H1 (cell line): Measurements from ENCODE around the gene PLGRKT. TPM values are rescaled to one million over a fixed set of nuclear protein-coding genes. Genes with fewer than 3 reads are reported as not detected.
A peak's percentile ranks its signal among the peaks of the same experiment; 100 is the strongest.

Source experiments
- CTCF ChIA-PET: fragments of 300-600 bp; sonication (Branson Sonifier 250); formaldehyde crosslinking; loops from one replicate; lab custom pipeline; 2021; ENCODE audit not compliant: partially characterized antibody; lab: Charles Lee
- POLR2A ChIA-PET: fragments of 300-600 bp; sonication (Branson Sonifier 250); formaldehyde crosslinking; loops from one replicate; lab custom pipeline; 2021; ENCODE audit warnings: inconsistent platforms; ENCODE audit not compliant: partially characterized antibody; lab: Charles Lee
- DNase-seq, 2 experiments: peaks; one replicate each; pipeline versions ENCODE4 v3.0.0 to v3.0.0-alpha.2; 2010 to 2022; ENCODE audit warnings: low spot score in 2 of 2, low read depth in 1 of 2, mixed read lengths in 1 of 2
- FAIRE-seq: peaks from 2 replicates; lab custom pipeline; 2011; peaks lifted over from hg19 to GRCh38; lab: Jason Lieb, UNC
- H2AFZ ChIP-seq: 2 replicates; pipeline ENCODE4 v1.8.1; 2012; ENCODE audit warnings: low read length, inconsistent platforms
- H2AK5ac ChIP-seq: 2 replicates; pipeline ENCODE4 v1.6.1; 2013; ENCODE audit warnings: low read depth, low read length
- H2BK120ac ChIP-seq: replicated peaks from 2 replicates; pipeline ENCODE3; 2013; ENCODE audit warnings: low read depth, low read length, inconsistent platforms
- H2BK12ac ChIP-seq: 2 replicates; pipeline ENCODE4 v1.6.1; 2013; ENCODE audit warnings: low read depth, low read length
- H2BK15ac ChIP-seq: 2 replicates; pipeline ENCODE4 v1.6.1; 2013; ENCODE audit warnings: low read length
- H2BK20ac ChIP-seq: 2 replicates; pipeline ENCODE4 v1.6.1; 2013; ENCODE audit warnings: low read length
- H2BK5ac ChIP-seq: 2 replicates; pipeline ENCODE4 v1.6.1; 2013; ENCODE audit warnings: low read depth, low read length
- H3K14ac ChIP-seq: 2 replicates; pipeline ENCODE4 v1.6.1; 2013; ENCODE audit warnings: inconsistent platforms; ENCODE audit not compliant: insufficient read length
- H3K18ac ChIP-seq: 2 replicates; pipeline ENCODE4 v1.6.1; 2013; ENCODE audit warnings: low read length; ENCODE audit errors: extremely low read depth
- H3K23ac ChIP-seq: 2 replicates; pipeline ENCODE4 v1.6.1; 2013; ENCODE audit warnings: inconsistent platforms; ENCODE audit not compliant: insufficient read length
- H3K23me2 ChIP-seq: 2 replicates; pipeline ENCODE4 v1.6.1; 2013; ENCODE audit warnings: low read depth, low read length
- H3K27ac ChIP-seq: 2 replicates; pipeline ENCODE4 v1.6.1; 2011; ENCODE audit warnings: low read depth, low read length, inconsistent platforms
- H3K27me3 ChIP-seq, 4 experiments: replicated peaks in 1 of 4; 1 replicate in 1 of 4; 2 replicates in 3 of 4; pipeline versions ENCODE4 v1.6.1 to v1.8.1; 2011 to 2013; ENCODE audit warnings: low read length in 3 of 4, mild to moderate bottlenecking in 3 of 4, inconsistent platforms in 2 of 4, mixed read lengths in 2 of 4, moderate library complexity in 1 of 4; ENCODE audit not compliant: control insufficient read depth in 3 of 4, insufficient read depth in 3 of 4; ENCODE audit errors: extremely low read depth in 1 of 4
- H3K36me3 ChIP-seq, 4 experiments: 2 replicates each; pipeline versions ENCODE4 v1.6.1 to v1.8.1; 2011 to 2013; ENCODE audit warnings: mild to moderate bottlenecking in 4 of 4, low read length in 3 of 4, moderate library complexity in 2 of 4, control low read depth in 1 of 4, inconsistent platforms in 1 of 4; ENCODE audit not compliant: insufficient read depth in 4 of 4, control insufficient read depth in 2 of 4
- H3K4ac ChIP-seq: replicated peaks from 2 replicates; pipeline ENCODE3; 2013; ENCODE audit warnings: low read length, low read depth, mixed read lengths, inconsistent platforms; ENCODE audit not compliant: insufficient read length
- H3K4me1 ChIP-seq, 4 experiments: replicated peaks in 1 of 4; 1 replicate in 1 of 4; 2 replicates in 3 of 4; pipeline versions ENCODE4 v1.6.1 to v1.8.1; 2011 to 2013; ENCODE audit warnings: low read length in 3 of 4, inconsistent platforms in 2 of 4, mixed read lengths in 1 of 4; ENCODE audit not compliant: insufficient read depth in 4 of 4, control insufficient read depth in 3 of 4
- H3K4me2 ChIP-seq, 2 experiments: 2 replicates each; pipeline versions ENCODE4 v1.6.1 to v1.8.1; 2011 to 2013; ENCODE audit warnings: low read depth in 2 of 2, low read length in 2 of 2, control low read depth in 1 of 2, inconsistent platforms in 1 of 2, mild to moderate bottlenecking in 1 of 2; ENCODE audit not compliant: insufficient read depth in 1 of 2
- H3K4me3 ChIP-seq, 4 experiments: fragments of 200-600, 300-600 bp in 1 of 4; sonication (generic), shearing (Covaris generic), sonication (Bioruptor Twin) in 1 of 4; 2 replicates each; pipeline versions ENCODE4 v1.5.1 to v1.8.1; 2011 to 2016; ENCODE audit warnings: low read length in 4 of 4, low read depth in 3 of 4, control low read depth in 2 of 4, inconsistent platforms in 2 of 4, mild to moderate bottlenecking in 2 of 4, mixed read lengths in 1 of 4, moderate library complexity in 1 of 4; ENCODE audit not compliant: insufficient read depth in 2 of 4; ENCODE audit errors: extremely low read depth in 1 of 4
- H3K56ac ChIP-seq: replicated peaks from 2 replicates; pipeline ENCODE3; 2013; ENCODE audit warnings: low read depth, mild to moderate bottlenecking, mixed read lengths, low read length, inconsistent platforms; ENCODE audit not compliant: insufficient read length
- H3K79me1 ChIP-seq: 2 replicates; pipeline ENCODE4 v1.6.1; 2013; ENCODE audit warnings: low read depth, low read length, control low read depth
- H3K79me2 ChIP-seq, 2 experiments: 2 replicates each; pipeline versions ENCODE4 v1.6.1 to v1.8.1; 2012 to 2013; ENCODE audit warnings: low read length in 2 of 2, mild to moderate bottlenecking in 2 of 2, inconsistent platforms in 1 of 2; ENCODE audit not compliant: insufficient read depth in 2 of 2, control insufficient read depth in 1 of 2
- H3K9ac ChIP-seq, 4 experiments: replicated peaks in 1 of 4; 1 replicate in 1 of 4; 2 replicates in 3 of 4; pipeline versions ENCODE4 v1.6.1 to v1.8.1; 2011 to 2013; ENCODE audit warnings: low read depth in 3 of 4, low read length in 3 of 4, control low read depth in 2 of 4, mild to moderate bottlenecking in 2 of 4, moderate library complexity in 2 of 4, inconsistent platforms in 1 of 4; ENCODE audit errors: extremely low read depth in 1 of 4
- H3K9me3 ChIP-seq, 2 experiments: 2 replicates each; pipeline versions ENCODE4 v1.6.1 to v1.8.1; 2012 to 2013; ENCODE audit warnings: mild to moderate bottlenecking in 2 of 2, moderate library complexity in 2 of 2, control low read depth in 1 of 2, inconsistent platforms in 1 of 2, low read depth in 1 of 2, low read length in 1 of 2, mixed read lengths in 1 of 2; ENCODE audit not compliant: insufficient read depth in 2 of 2
- H4K20me1 ChIP-seq, 2 experiments: replicated peaks in 1 of 2; 2 replicates each; pipeline versions ENCODE3 to v1.8.1; 2011 to 2013; ENCODE audit warnings: inconsistent platforms in 2 of 2, low read length in 2 of 2, mild to moderate bottlenecking in 1 of 2; ENCODE audit not compliant: insufficient read depth in 2 of 2, control insufficient read depth in 1 of 2
- H4K5ac ChIP-seq: 2 replicates; pipeline ENCODE4 v1.6.1; 2013; ENCODE audit warnings: low read length, low read depth, mixed read lengths, inconsistent platforms; ENCODE audit not compliant: insufficient read length
- H4K8ac ChIP-seq: 2 replicates; pipeline ENCODE4 v1.8.0; 2013; ENCODE audit warnings: mild to moderate bottlenecking, moderate library complexity, low read length, inconsistent platforms; ENCODE audit not compliant: insufficient read depth; ENCODE audit errors: extremely low read depth
- H4K91ac ChIP-seq: replicated peaks from 2 replicates; pipeline ENCODE3; 2013; ENCODE audit warnings: low read length, mixed read lengths, inconsistent platforms; ENCODE audit not compliant: insufficient read length
- BACH1 ChIP-seq: IDR thresholded peaks from 2 replicates; pipeline ENCODE4 v1.6.1; 2012; ENCODE audit warnings: low read length, improper control_type of control experiment
- CTBP2 ChIP-seq: IDR thresholded peaks from 2 replicates; pipeline ENCODE4 v1.7.0; 2011; ENCODE audit warnings: borderline replicate concordance, mild to moderate bottlenecking, moderate library complexity, mixed read lengths, low read length; ENCODE audit not compliant: insufficient read depth, insufficient read length
- CTCF ChIP-seq, 3 experiments: IDR thresholded peaks; 1 replicate in 2 of 3; 2 replicates in 1 of 3; pipeline versions ENCODE4 v1.5.1 to v1.6.1; 2011; ENCODE audit warnings: low read length in 3 of 3, mild to moderate bottlenecking in 3 of 3, inconsistent platforms in 2 of 3, low read depth in 1 of 3, moderate library complexity in 1 of 3; ENCODE audit not compliant: insufficient read depth in 1 of 3; ENCODE audit errors: control extremely low read depth in 1 of 3
- RBBP5 ChIP-seq: IDR thresholded peaks from 2 replicates; pipeline ENCODE4 v1.7.1; 2012; ENCODE audit warnings: low read depth, mild to moderate bottlenecking, inconsistent platforms, low read length, moderate library complexity, borderline replicate concordance
- RFX5 ChIP-seq: IDR thresholded peaks from 2 replicates; pipeline ENCODE4 v1.6.1; 2011; ENCODE audit warnings: low read depth, low read length, improper control_type of control experiment, borderline replicate concordance
- SP2 ChIP-seq: IDR thresholded peaks from 2 replicates; pipeline ENCODE4 v1.6.1; 2012; ENCODE audit warnings: mild to moderate bottlenecking, low read length, inconsistent platforms
- TAF7 ChIP-seq: optimal IDR thresholded peaks from 2 replicates; pipeline ENCODE3; 2011; ENCODE audit warnings: low read depth, mild to moderate bottlenecking, inconsistent platforms, low read length, moderate library complexity, borderline replicate concordance
- TBP ChIP-seq: IDR thresholded peaks from 2 replicates; pipeline ENCODE4 v1.6.1; 2011; ENCODE audit warnings: low read depth, low read length, improper control_type of control experiment
- WGBS, 2 experiments: shearing (Covaris generic) in 1 of 2; methylation state at CpG; one replicate each; pipeline versions ENCODE4 v1.1.6 to v1.1.7; 2013 to 2015; ENCODE audit warnings: low lambda C conversion rate in 2 of 2, mixed read lengths in 2 of 2, inconsistent platforms in 1 of 2, low coverage in 1 of 2, missing lambda C conversion rate in 1 of 2; ENCODE audit not compliant: insufficient replicate concordance in 2 of 2, insufficient coverage in 1 of 2, insufficient read length in 1 of 2; ENCODE audit errors: extremely low coverage in 1 of 2, missing lambda C conversion rate in 1 of 2; 5-methylcytosine and 5-hydroxymethylcytosine counted together
- polyA plus RNA-seq, 7 experiments: library from polyadenylated mRNA; depleted of rRNA in 3 of 7; stranded (reverse) in 5 of 7; unstranded in 2 of 7; fragments of >200 nt in 5 of 7; fragments of 200-250 nt in 2 of 7; gene quantifications; 1 replicate in 5 of 7; 2 replicates in 1 of 7; 4 replicates in 1 of 7; pipeline versions ENCODE4 v1.2.1 to v1.2.3, GENCODE V29; 2011 to 2013; ENCODE audit warnings: missing spikeins in 2 of 7, mixed read lengths in 2 of 7
- total RNA-seq: library from RNA; stranded (reverse); fragmentation: NEBNext Ultra II Directional; extraction: Animal tissue kit (Norgen Biotek cat#: 25700); gene quantifications from 2 replicates; pipeline ENCODE4 v1.2.1, GENCODE V29; 2021

The PLGRKT gene
- total and polyA plus RNA-seq, 2 of the 8 experiments (the other 6 are each of a cell fraction or from before 2014, with no cell fraction given), result 5.4 to 15.7 TPM

DNA sequence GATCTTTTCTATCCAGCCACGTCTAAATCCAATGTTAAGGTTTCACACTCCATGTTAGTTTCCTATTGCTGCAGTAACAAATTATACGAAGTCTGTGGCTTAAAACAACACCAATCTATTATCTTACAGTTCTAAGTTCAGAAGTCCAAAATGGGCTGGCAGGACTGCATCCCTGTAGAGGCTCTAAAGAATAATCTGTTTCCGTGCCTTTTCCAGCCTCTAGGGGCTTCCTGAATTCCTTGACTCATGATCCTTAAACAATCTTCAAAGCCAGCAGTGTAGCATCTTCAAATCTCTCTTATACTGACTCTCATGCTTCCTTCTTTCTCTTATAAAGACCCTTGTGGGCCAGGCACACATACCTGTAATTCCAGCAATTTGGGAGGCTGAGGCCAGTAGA lies 6.8 kb downstream of the PLGRKT start:
- ChIA-PET POLR2A (no interaction called here), CTCF (interaction anchor here (0.6 to 2.9 kb wide), 2 partner anchors 11 to 183 kb away, joined by 3 to 11 read pairs; no protein-coding TSS in a partner anchor)
- no peak overlapping the region for H3K18ac ChIP-seq
- no peaks in the 10 kb centered on the region for H3K79me2 ChIP-seq
- H4K8ac ChIP-seq, result no peak overlapping the region
- WGBS, 2 experiments, result 93% methylated on average over 2 of the region's 3 CpGs; no CpG with 5 or more reads in 1 of the 2 experiments
- H4K20me1 ChIP-seq, result no peaks in the 10 kb centered on the region
- no peak overlapping the region for H2AK5ac ChIP-seq
- H3K23me2 ChIP-seq, result no peaks in the 10 kb centered on the region; the same call in 1 of the 2 replicates
- no peak overlapping the region for H3K4me3 ChIP-seq
- DNase-seq (no peak), FAIRE-seq (no peak)
- no peak overlapping the region for H4K91ac ChIP-seq
- no peak overlapping the region for H3K4ac ChIP-seq
- no peak for TF ChIP-seq BACH1
- no peak for TF ChIP-seq TBP
- TF ChIP-seq CTCF (IDR thresholded peaks at IDR 0.05; ENCODE audit: control extremely low read depth in 1 of 3, insufficient read depth in 1 of 3, low read depth in 1 of 3, low read length in 3 of 3), result peak in 1 of 3 experiments; percentile 19; a peak in 1 of 4 replicates
- TF ChIP-seq RFX5, result no peak
- TF ChIP-seq RBBP5, result no peak
- no peak for TF ChIP-seq SP2
- no peak for TF ChIP-seq TAF7
- TF ChIP-seq CTBP2, result no peak
- no peak overlapping the region for H4K5ac ChIP-seq
- no peak overlapping the region for H2BK15ac ChIP-seq
- H3K4me2 ChIP-seq, result no peak overlapping the region
- no peak overlapping the region for H3K56ac ChIP-seq
- no peak overlapping the region for H2BK12ac ChIP-seq
- H2BK120ac ChIP-seq, result no peak overlapping the region
- no peak overlapping the region for H2AFZ ChIP-seq
- peaks cover 3 to 27% of the 10 kb centered on the region in 2 experiments; a peak in 2 of 4 replicates for H3K9me3 ChIP-seq
- no peak overlapping the region for H3K23ac ChIP-seq
- no peak overlapping the region for H2BK5ac ChIP-seq
- H3K36me3 ChIP-seq, result peaks cover 2 to 24% (median 4%) of the 10 kb centered on the region in 4 experiments; a peak in 5 of 8 replicates
- H3K9ac ChIP-seq, result no peak overlapping the region
- H3K4me1 ChIP-seq, result no peaks in the 10 kb centered on the region
- H3K27me3 ChIP-seq, result no peaks in the 10 kb centered on the region
- no peak overlapping the region for H2BK20ac ChIP-seq
- H3K79me1 ChIP-seq, result no peaks in the 10 kb centered on the region
- no peak overlapping the region for H3K27ac ChIP-seq
- H3K14ac ChIP-seq, result no peak overlapping the region
